Neural cell (in vitro differentiated cells): Measurements from ENCODE around the gene DAND5. TPM values are rescaled to one million over a fixed set of nuclear protein-coding genes. Genes with fewer than 3 reads are reported as not detected.

Experiments
- H2AFZ ChIP-seq: fragments of 200-600, 300-800 bp; sonication (generic), shearing (Covaris generic); 2 replicates; pipeline ENCODE4 v1.6.0; 2014; ENCODE audit warnings: low read depth, mild to moderate bottlenecking, antibody characterized with exemption, low read length, moderate library complexity
- H3F3A ChIP-seq: fragments of 200-600 bp; shearing (Covaris generic); 2 replicates; pipeline ENCODE4 v1.6.1; 2016; ENCODE audit warnings: mild to moderate bottlenecking, moderate library complexity, mixed read lengths, antibody characterized with exemption, low read length; ENCODE audit not compliant: insufficient read depth, poor library complexity, severe bottlenecking
- H3K27ac ChIP-seq: fragments of 200-600, 300-800 bp; sonication (generic), shearing (Covaris generic); 2 replicates; pipeline ENCODE4 v1.5.1; 2014; ENCODE audit warnings: mild to moderate bottlenecking, low read length, moderate library complexity
- H3K27me3 ChIP-seq: fragments of 300-800, 200-600 bp; sonication (generic), shearing (Covaris generic); 2 replicates; pipeline ENCODE4 v1.6.0; 2014; ENCODE audit warnings: mild to moderate bottlenecking, low read depth, low read length, moderate library complexity; ENCODE audit not compliant: insufficient read depth
- H3K36me3 ChIP-seq: fragments of 300-800, 200-600 bp; sonication (generic), shearing (Covaris generic); 2 replicates; pipeline ENCODE4 v1.5.1; 2014; ENCODE audit warnings: mild to moderate bottlenecking, antibody characterized with exemption, low read length, moderate library complexity; ENCODE audit not compliant: insufficient read depth
- H3K4me2 ChIP-seq: fragments of 300-800, 200-600 bp; sonication (generic), shearing (Covaris generic); 2 replicates; pipeline ENCODE4 v1.6.0; 2014; ENCODE audit warnings: mild to moderate bottlenecking, low read length
- H3K4me3 ChIP-seq: fragments of 300-800, 200-600 bp; sonication (generic), shearing (Covaris generic); 2 replicates; pipeline ENCODE4 v1.5.1; 2014; ENCODE audit warnings: mild to moderate bottlenecking, low read length, moderate library complexity
- H3K79me2 ChIP-seq: fragments of 200-600 bp; shearing (Covaris generic); replicated peaks from 2 replicates; pipeline ENCODE4 v1.6.0; 2014; ENCODE audit warnings: mild to moderate bottlenecking, low read length, moderate library complexity; ENCODE audit not compliant: insufficient read depth
- H3K9ac ChIP-seq: fragments of 300-800, 200-600 bp; sonication (generic), shearing (Covaris generic); 2 replicates; pipeline ENCODE4 v1.6.1; 2016; ENCODE audit warnings: mild to moderate bottlenecking, low read length, mixed read lengths
- H3K9me2 ChIP-seq: fragments of 200-600 bp; shearing (Covaris generic); 2 replicates; pipeline ENCODE4 v1.6.1; 2016; ENCODE audit warnings: mild to moderate bottlenecking, low read length, mixed read lengths; ENCODE audit not compliant: insufficient read depth
- H3K9me3 ChIP-seq: fragments of 200-600, 300-800 bp; sonication (generic), shearing (Covaris generic); 2 replicates; pipeline ENCODE4 v1.6.1; 2016; ENCODE audit warnings: mild to moderate bottlenecking, mixed run types, low read length, moderate library complexity, mixed read lengths
- H4K20me1 ChIP-seq: fragments of 200-600 bp; shearing (Covaris generic); 2 replicates; pipeline ENCODE4 v1.6.1; 2016; ENCODE audit warnings: mild to moderate bottlenecking, mixed run types; ENCODE audit not compliant: insufficient read depth
- EP300 ChIP-seq: fragments of 450-650 bp; conservative IDR thresholded peaks from 2 replicates; pipeline ENCODE4 v1.6.1; 2014; ENCODE audit warnings: antibody characterized with exemption, mild to moderate bottlenecking, moderate library complexity; ENCODE audit not compliant: poor library complexity, severe bottlenecking
- EZH2 ChIP-seq: fragments of 200-600, 300-800 bp; shearing (Covaris generic), sonication (generic); IDR thresholded peaks from 2 replicates; pipeline ENCODE4 v1.6.1; 2014; ENCODE audit warnings: antibody characterized with exemption, low read length, borderline replicate concordance, mild to moderate bottlenecking; ENCODE audit not compliant: insufficient read depth, poor library complexity, severe bottlenecking
- MXI1 ChIP-seq: fragments of 450-650 bp; conservative IDR thresholded peaks from 2 replicates; pipeline ENCODE4 v1.6.1; 2014; ENCODE audit warnings: antibody characterized with exemption, mild to moderate bottlenecking; ENCODE audit not compliant: poor library complexity, severe bottlenecking
- POLR2AphosphoS5 ChIP-seq: IDR thresholded peaks from 2 replicates; pipeline ENCODE4 v1.6.1; 2012
- RAD21 ChIP-seq: fragments of 450-650 bp; conservative IDR thresholded peaks from 2 replicates; pipeline ENCODE4 v1.6.1; 2014; ENCODE audit warnings: antibody characterized with exemption, mild to moderate bottlenecking, moderate library complexity
- SMC3 ChIP-seq: fragments of 450-650 bp; conservative IDR thresholded peaks from 2 replicates; pipeline ENCODE4 v1.6.1; 2014; ENCODE audit warnings: antibody characterized with exemption, mild to moderate bottlenecking, moderate library complexity; ENCODE audit not compliant: poor library complexity
- TAF1 ChIP-seq: IDR thresholded peaks from 2 replicates; pipeline ENCODE4 v1.6.1; 2012; ENCODE audit warnings: low read depth
- polyA plus RNA-seq: library from polyadenylated mRNA; depleted of rRNA; stranded (reverse); fragments of >200 nt; gene quantifications from 2 replicates; pipeline ENCODE4 v1.2.3, GENCODE V29; 2014
- TF ChIP-seq, protein P1 (sequence below): fragments of 450-650 bp; IDR thresholded peaks from 2 replicates; pipeline ENCODE4 v1.5.1; 2014; ENCODE audit warnings: antibody characterized with exemption, mild to moderate bottlenecking, moderate library complexity; ENCODE audit not compliant: poor library complexity, severe bottlenecking
- TF ChIP-seq, protein P2 (sequence below): IDR thresholded peaks from 2 replicates; pipeline ENCODE4 v1.6.1; 2012; ENCODE audit warnings: borderline replicate concordance

The DAND5 gene
- polyA plus RNA-seq, 1 donor from 2014 or later: not detected

DNA sequence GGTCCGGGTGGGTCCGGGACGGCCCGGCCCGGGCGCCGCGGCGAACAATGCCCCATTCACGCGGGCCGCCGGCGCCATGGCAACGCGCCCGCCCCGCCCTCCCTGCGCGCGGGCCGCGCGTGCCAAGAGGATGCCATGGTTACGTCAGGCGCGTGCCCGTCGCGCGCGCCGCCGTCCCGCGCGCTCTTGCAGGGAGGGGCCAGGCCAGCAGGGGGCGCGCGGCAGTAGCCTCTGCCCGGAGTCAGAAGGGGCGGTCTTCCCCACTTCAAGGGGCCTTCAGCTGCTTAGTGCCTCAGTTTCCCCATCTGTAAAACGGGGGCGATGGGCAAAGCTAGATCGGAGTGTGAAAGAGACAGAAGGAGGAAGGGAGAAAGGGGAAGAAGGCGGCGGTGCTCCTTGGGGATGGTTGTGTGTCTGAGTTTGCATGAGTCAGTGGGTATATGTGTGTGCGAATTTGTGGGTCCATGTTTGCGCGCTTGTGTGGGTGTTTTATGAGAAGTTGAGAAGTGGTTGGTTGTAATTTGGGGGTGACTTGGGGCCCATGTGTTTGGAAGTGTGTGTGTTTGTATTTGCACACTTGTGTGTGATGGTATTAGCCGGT is 14.3 kb downstream of the DAND5 start:
- no peaks in the 10 kb centered on the region for H3K9me2 ChIP-seq
- H3K79me2 ChIP-seq: no peaks in the 10 kb centered on the region
- H3K27me3 ChIP-seq: peaks cover 11% of the 10 kb centered on the region
- no peak overlapping the region for H3K27ac ChIP-seq
- no peaks in the 10 kb centered on the region for H3K9me3 ChIP-seq
- no peaks in the 10 kb centered on the region for H4K20me1 ChIP-seq
- no peaks in the 10 kb centered on the region for H3F3A ChIP-seq
- H3K9ac ChIP-seq: peak overlapping the region; percentile 48
- H2AFZ ChIP-seq: peak overlapping the region; percentile 60
- H3K36me3 ChIP-seq: no peaks in the 10 kb centered on the region
- H3K4me2 ChIP-seq: no peak overlapping the region
- TF ChIP-seq SMC3: peak; percentile 72
- TF ChIP-seq POLR2AphosphoS5: no peak
- TF ChIP-seq EP300: no peak
- TF ChIP-seq, protein P1, sequence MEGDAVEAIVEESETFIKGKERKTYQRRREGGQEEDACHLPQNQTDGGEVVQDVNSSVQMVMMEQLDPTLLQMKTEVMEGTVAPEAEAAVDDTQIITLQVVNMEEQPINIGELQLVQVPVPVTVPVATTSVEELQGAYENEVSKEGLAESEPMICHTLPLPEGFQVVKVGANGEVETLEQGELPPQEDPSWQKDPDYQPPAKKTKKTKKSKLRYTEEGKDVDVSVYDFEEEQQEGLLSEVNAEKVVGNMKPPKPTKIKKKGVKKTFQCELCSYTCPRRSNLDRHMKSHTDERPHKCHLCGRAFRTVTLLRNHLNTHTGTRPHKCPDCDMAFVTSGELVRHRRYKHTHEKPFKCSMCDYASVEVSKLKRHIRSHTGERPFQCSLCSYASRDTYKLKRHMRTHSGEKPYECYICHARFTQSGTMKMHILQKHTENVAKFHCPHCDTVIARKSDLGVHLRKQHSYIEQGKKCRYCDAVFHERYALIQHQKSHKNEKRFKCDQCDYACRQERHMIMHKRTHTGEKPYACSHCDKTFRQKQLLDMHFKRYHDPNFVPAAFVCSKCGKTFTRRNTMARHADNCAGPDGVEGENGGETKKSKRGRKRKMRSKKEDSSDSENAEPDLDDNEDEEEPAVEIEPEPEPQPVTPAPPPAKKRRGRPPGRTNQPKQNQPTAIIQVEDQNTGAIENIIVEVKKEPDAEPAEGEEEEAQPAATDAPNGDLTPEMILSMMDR: peak; percentile 73
- TF ChIP-seq MXI1: no peak
- no peak for TF ChIP-seq TAF1
- TF ChIP-seq RAD21: peak; percentile 54
- H3K4me3 ChIP-seq: peak overlapping the region; percentile 51

DNA sequence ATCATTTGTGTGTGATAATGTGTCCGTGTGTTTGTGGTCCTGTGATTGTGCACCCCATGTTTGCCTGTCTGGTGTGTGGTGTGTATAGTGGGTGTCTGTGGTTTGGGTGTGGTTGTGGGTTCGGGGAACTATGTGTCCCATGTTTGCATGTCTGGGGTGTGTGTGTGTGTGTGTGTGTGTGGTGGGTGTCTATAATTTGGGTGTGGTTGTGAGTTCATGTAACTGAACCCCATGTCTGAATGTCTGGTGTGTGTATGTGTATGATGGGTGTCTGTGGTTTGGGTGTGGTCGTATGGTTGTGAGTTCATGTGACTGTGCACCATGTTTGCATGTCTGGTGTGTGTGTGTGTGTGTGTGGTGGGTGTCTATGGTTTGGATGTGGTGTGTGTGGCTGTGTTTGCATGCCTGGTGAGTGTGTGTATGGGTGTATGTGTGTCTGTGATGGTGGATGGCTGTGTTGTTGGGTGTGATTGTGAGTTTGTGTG is 14.8 kb downstream of the DAND5 start:
- no peaks in the 10 kb centered on the region for H4K20me1 ChIP-seq
- H3K9ac ChIP-seq: no peak overlapping the region
- H3K4me2 ChIP-seq: no peak overlapping the region

More for the DNA sequence above, 14.8 kb downstream of the DAND5 start:
- no peaks in the 10 kb centered on the region for H3F3A ChIP-seq
- no peaks in the 10 kb centered on the region for H3K36me3 ChIP-seq
- H3K27ac ChIP-seq: no peak overlapping the region
- no peaks in the 10 kb centered on the region for H3K9me2 ChIP-seq
- H2AFZ ChIP-seq: no peak overlapping the region
- TF ChIP-seq SMC3 (no peak), EZH2 (no peak), EP300 (no peak), MXI1 (no peak), TAF1 (no peak), RAD21 (no peak), POLR2AphosphoS5 (no peak)
- TF ChIP-seq, protein P1: no peak
- TF ChIP-seq, protein P2, sequence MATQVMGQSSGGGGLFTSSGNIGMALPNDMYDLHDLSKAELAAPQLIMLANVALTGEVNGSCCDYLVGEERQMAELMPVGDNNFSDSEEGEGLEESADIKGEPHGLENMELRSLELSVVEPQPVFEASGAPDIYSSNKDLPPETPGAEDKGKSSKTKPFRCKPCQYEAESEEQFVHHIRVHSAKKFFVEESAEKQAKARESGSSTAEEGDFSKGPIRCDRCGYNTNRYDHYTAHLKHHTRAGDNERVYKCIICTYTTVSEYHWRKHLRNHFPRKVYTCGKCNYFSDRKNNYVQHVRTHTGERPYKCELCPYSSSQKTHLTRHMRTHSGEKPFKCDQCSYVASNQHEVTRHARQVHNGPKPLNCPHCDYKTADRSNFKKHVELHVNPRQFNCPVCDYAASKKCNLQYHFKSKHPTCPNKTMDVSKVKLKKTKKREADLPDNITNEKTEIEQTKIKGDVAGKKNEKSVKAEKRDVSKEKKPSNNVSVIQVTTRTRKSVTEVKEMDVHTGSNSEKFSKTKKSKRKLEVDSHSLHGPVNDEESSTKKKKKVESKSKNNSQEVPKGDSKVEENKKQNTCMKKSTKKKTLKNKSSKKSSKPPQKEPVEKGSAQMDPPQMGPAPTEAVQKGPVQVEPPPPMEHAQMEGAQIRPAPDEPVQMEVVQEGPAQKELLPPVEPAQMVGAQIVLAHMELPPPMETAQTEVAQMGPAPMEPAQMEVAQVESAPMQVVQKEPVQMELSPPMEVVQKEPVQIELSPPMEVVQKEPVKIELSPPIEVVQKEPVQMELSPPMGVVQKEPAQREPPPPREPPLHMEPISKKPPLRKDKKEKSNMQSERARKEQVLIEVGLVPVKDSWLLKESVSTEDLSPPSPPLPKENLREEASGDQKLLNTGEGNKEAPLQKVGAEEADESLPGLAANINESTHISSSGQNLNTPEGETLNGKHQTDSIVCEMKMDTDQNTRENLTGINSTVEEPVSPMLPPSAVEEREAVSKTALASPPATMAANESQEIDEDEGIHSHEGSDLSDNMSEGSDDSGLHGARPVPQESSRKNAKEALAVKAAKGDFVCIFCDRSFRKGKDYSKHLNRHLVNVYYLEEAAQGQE: no peak
- no peak overlapping the region for H3K4me3 ChIP-seq
- peaks cover 11% of the 10 kb centered on the region for H3K27me3 ChIP-seq
- H3K79me2 ChIP-seq: no peaks in the 10 kb centered on the region
- H3K9me3 ChIP-seq: no peaks in the 10 kb centered on the region
